ENCODE results near the gene HES6. TPM values are rescaled to one million over a fixed set of nuclear protein-coding genes. Genes with fewer than 3 reads are reported as not detected.

HES6 gene, protein sequence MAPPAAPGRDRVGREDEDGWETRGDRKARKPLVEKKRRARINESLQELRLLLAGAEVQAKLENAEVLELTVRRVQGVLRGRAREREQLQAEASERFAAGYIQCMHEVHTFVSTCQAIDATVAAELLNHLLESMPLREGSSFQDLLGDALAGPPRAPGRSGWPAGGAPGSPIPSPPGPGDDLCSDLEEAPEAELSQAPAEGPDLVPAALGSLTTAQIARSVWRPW
- total RNA-seq = 7.8 TPM

DNA sequence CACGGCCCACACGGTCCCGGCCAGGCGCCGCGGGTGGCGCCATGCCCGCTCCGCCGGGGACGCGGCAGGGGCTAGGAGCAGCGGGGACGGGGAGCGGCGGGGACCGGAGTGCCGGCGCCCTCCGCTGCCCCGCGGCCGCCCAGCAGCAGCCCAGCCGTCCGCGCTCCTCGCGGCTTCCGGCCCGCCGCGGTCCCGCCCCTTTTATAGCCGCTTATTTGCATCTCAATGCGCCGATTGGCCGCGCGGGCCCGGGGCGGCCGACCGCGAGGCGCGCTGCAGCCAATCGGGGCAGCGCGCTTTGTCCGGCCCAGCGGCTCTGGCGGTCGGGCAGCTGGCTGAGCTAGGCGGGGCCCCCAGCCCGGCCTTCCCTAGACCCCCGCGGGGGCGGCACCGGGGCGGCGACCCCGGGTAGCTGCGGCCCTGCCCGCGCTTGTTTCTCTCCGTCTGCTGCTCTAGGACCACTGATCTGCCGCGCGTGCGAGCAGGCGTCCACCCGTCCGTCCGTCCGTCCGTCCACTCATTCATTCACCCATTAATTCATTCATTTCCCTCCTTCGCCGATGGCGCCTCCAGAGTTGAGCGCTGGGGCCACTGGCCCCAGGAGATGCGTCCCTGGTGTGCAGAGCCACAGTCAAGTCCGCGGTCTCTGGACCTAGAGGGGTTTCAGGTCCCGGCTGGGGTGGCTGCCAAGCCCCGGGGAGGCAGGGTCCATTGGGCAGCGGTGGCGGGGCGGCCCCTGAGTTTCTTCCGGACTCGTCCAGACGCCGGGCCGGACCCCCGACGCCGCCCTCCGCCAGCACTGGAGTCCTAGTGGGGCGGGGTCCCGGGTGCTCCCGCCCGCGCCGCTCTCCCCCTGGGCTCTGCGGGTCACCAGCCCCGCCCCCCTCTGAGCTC is at the start of gene HES6:
Gene HES6, minus strand, starts transcription at position 176 of the 894 bp plus-strand sequence. Its CDS starts 133 bp downstream, at position 43.
- H3K4me3 ChIP-seq (ENCODE audit: low read length in 3 of 3) = peak within 1 kb of the TSS; percentile 38 to 76 (median 63)
- no peaks in the 10 kb centered on the region for H3K9me3 ChIP-seq (ENCODE audit: control insufficient read depth in 3 of 3, low read length in 3 of 3)
- peaks cover 0 to 3% (median 0%) of the 10 kb centered on the region in 3 donors for H3K27me3 ChIP-seq (ENCODE audit: control insufficient read depth in 3 of 3, insufficient read depth in 3 of 3, low read length in 3 of 3)
- H3K4me1 ChIP-seq (ENCODE audit: control insufficient read depth in 3 of 3, insufficient read depth in 3 of 3, low read length in 3 of 3) = peaks cover 25 to 38% (median 32%) of the 10 kb centered on the region in 3 donors
- peak within 1 kb of the TSS in 2 of 3 donors; percentile 56 to 70 for H3K9ac ChIP-seq (ENCODE audit: low read depth in 1 of 3, low read length in 3 of 3)
- H3K27ac ChIP-seq (ENCODE audit: low read depth, low read length) = peak within 1 kb of the TSS; percentile 64
- H3K36me3 ChIP-seq (ENCODE audit: control insufficient read depth in 3 of 3, insufficient read depth in 3 of 3, low read length in 3 of 3) = peaks cover 1 to 5% (median 2%) of the 10 kb centered on the region in 3 donors

GRCh38 chr2:238289574-238289973 is 49.7 kb upstream of the HES6 start:
- H3K4me3 ChIP-seq (ENCODE audit: low read length in 3 of 3) = peak overlapping the region; percentile 66 to 95 (median 76)
- H3K27ac ChIP-seq (ENCODE audit: low read depth, low read length) = peak overlapping the region; percentile 96
- peaks cover 0 to 5% (median 0%) of the 10 kb centered on the region in 3 donors for H3K36me3 ChIP-seq (ENCODE audit: control insufficient read depth in 3 of 3, insufficient read depth in 3 of 3, low read length in 3 of 3)
- peaks cover 0 to 5% (median 0%) of the 10 kb centered on the region in 3 donors for H3K27me3 ChIP-seq (ENCODE audit: control insufficient read depth in 3 of 3, insufficient read depth in 3 of 3, low read length in 3 of 3)
- peak overlapping the region in 2 of 3 donors; percentile 73 to 100 for H3K9ac ChIP-seq (ENCODE audit: low read depth in 1 of 3, low read length in 3 of 3)
- H3K4me1 ChIP-seq (ENCODE audit: control insufficient read depth in 3 of 3, insufficient read depth in 3 of 3, low read length in 3 of 3) = peaks cover 39 to 48% (median 40%) of the 10 kb centered on the region in 3 donors
- no peaks in the 10 kb centered on the region for H3K9me3 ChIP-seq (ENCODE audit: control insufficient read depth in 3 of 3, low read length in 3 of 3)

GRCh38 chr2:238288650-238289573 is 49.1 kb upstream of the HES6 start:
- H3K27ac ChIP-seq (ENCODE audit: low read depth, low read length) = peak overlapping the region; percentile 96
- H3K9ac ChIP-seq (ENCODE audit: low read depth in 1 of 3, low read length in 3 of 3) = peak overlapping the region; percentile 73 to 100 (median 99)
- peaks cover 43 to 52% (median 44%) of the 10 kb centered on the region in 3 donors for H3K4me1 ChIP-seq (ENCODE audit: control insufficient read depth in 3 of 3, insufficient read depth in 3 of 3, low read length in 3 of 3)

GRCh38 chr2:238287737-238288649 is 48.2 kb upstream of the HES6 start, which contains the start of gene PER2:
TSS of gene PER2 (minus strand) at chr2:238288610. CDS start at chr2:238277936, 10,674 bp downstream.
- peak within 1 kb of the TSS; percentile 98 to 100 (median 99) for H3K9ac ChIP-seq (ENCODE audit: low read depth in 1 of 3, low read length in 3 of 3)
- peaks cover 52 to 62% (median 53%) of the 10 kb centered on the region in 3 donors for H3K4me1 ChIP-seq (ENCODE audit: control insufficient read depth in 3 of 3, insufficient read depth in 3 of 3, low read length in 3 of 3)
- peaks cover 0 to 5% (median 0%) of the 10 kb centered on the region in 3 donors for H3K36me3 ChIP-seq (ENCODE audit: control insufficient read depth in 3 of 3, insufficient read depth in 3 of 3, low read length in 3 of 3)
- H3K27me3 ChIP-seq (ENCODE audit: control insufficient read depth in 3 of 3, insufficient read depth in 3 of 3, low read length in 3 of 3) = no peaks in the 10 kb centered on the region
- no peaks in the 10 kb centered on the region for H3K9me3 ChIP-seq (ENCODE audit: control insufficient read depth in 3 of 3, low read length in 3 of 3)
- peak within 1 kb of the TSS; percentile 88 to 95 (median 95) for H3K4me3 ChIP-seq (ENCODE audit: low read length in 3 of 3)
- H3K27ac ChIP-seq (ENCODE audit: low read depth, low read length) = peak within 1 kb of the TSS; percentile 96

More at GRCh38 chr2:238288650-238289573, 49.1 kb upstream of the HES6 start:
- H3K4me3 ChIP-seq (ENCODE audit: low read length in 3 of 3) = peak overlapping the region; percentile 66 to 95 (median 88)
- no peaks in the 10 kb centered on the region for H3K9me3 ChIP-seq (ENCODE audit: control insufficient read depth in 3 of 3, low read length in 3 of 3)
- H3K27me3 ChIP-seq (ENCODE audit: control insufficient read depth in 3 of 3, insufficient read depth in 3 of 3, low read length in 3 of 3) = peaks cover 0 to 2% (median 0%) of the 10 kb centered on the region in 3 donors
- peaks cover 0 to 5% (median 0%) of the 10 kb centered on the region in 3 donors for H3K36me3 ChIP-seq (ENCODE audit: control insufficient read depth in 3 of 3, insufficient read depth in 3 of 3, low read length in 3 of 3)

DNA sequence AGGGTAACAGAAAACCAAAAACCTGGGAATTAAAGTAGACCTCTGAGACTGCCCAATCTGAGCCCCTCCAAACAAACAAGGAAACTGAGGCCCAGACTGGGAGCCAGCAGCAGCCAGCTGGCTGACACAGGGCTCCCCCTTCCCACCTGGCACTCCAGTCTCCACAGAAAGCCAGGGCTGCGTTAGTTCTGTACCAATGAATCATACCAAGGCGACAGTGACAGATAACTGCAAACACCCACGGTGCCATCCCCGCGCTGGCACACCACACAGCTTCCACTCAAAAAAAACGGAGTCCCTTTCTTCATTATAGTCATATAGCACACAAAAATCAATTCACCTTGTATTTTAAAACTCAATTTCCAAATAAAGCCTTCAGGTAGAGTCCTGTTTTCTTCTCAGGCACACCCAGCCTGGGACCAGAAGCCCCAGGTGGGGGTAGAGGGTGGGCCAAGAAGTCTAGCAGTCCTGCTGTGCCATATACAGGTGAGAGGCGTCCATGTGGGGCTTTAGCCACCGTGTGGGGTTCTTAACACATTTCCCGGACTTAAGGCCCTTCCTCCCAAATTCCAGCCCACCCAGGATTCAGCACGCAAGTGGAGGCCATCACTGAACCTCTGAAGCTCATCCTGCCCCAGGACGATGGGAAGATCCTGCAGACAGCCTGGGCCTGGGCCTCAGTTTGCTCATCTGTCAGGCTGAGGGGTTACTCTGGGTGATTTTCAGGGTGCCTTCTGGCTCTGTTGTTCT is 47.3 kb upstream of the HES6 start:
- Histone ChIP-seq H3K27me3 (ENCODE audit: control insufficient read depth in 3 of 3, insufficient read depth in 3 of 3, low read length in 3 of 3) (no peaks in the 10 kb centered on the region), H3K27ac (ENCODE audit: low read depth, low read length) (peak overlapping the region; percentile 96), H3K4me3 (ENCODE audit: low read length in 3 of 3) (peak overlapping the region; percentile 88 to 95 (median 95)), H3K9ac (ENCODE audit: low read depth in 1 of 3, low read length in 3 of 3) (peak overlapping the region; percentile 98 to 100 (median 99)), H3K9me3 (ENCODE audit: control insufficient read depth in 3 of 3, low read length in 3 of 3) (no peaks in the 10 kb centered on the region), H3K36me3 (ENCODE audit: control insufficient read depth in 3 of 3, insufficient read depth in 3 of 3, low read length in 3 of 3) (peaks cover 0 to 5% (median 0%) of the 10 kb centered on the region in 3 donors), H3K4me1 (ENCODE audit: control insufficient read depth in 3 of 3, insufficient read depth in 3 of 3, low read length in 3 of 3) (peaks cover 55 to 70% (median 60%) of the 10 kb centered on the region in 3 donors)

- Histone ChIP-seq H3K36me3 (ENCODE audit: control insufficient read depth in 3 of 3, insufficient read depth in 3 of 3, low read length in 3 of 3) (peaks cover 0 to 5% (median 0%) of the 10 kb centered on the region in 3 donors), H3K9me3 (ENCODE audit: control insufficient read depth in 3 of 3, low read length in 3 of 3) (no peaks in the 10 kb centered on the region), H3K27ac (ENCODE audit: low read depth, low read length) (peak overlapping the region; percentile 96), H3K4me3 (ENCODE audit: low read length in 3 of 3) (peak overlapping the region; percentile 88 to 95 (median 95)), H3K27me3 (ENCODE audit: control insufficient read depth in 3 of 3, insufficient read depth in 3 of 3, low read length in 3 of 3) (no peaks in the 10 kb centered on the region), H3K9ac (ENCODE audit: low read depth in 1 of 3, low read length in 3 of 3) (peak overlapping the region; percentile 98 to 100 (median 99)), H3K4me1 (ENCODE audit: control insufficient read depth in 3 of 3, insufficient read depth in 3 of 3, low read length in 3 of 3) (peaks cover 60 to 75% (median 66%) of the 10 kb centered on the region in 3 donors)
These were observed 46.7 kb upstream of the HES6 start for GRCh38 chr2:238286551-238286950.

DNA sequence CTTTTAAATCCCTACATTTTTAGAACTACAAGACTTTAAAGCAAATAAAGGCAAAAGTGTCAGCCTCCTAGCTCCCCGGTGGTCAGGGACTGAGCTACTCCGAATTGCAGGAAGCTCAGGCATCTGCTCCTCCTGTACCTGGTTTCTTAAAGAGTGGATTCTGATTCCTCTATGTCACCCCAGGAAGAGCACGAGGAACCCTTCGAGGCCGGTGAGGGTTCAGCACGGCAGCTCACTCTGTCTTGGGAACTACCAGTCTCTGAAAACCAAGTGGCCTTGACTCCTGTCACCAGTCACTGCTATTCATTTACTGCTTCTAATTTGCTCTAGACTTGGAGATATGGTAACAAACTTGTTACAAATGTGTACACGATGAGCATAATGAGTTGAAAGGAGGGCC is 46.3 kb upstream of the HES6 start:
- Histone ChIP-seq H3K27me3 (ENCODE audit: control insufficient read depth in 3 of 3, insufficient read depth in 3 of 3, low read length in 3 of 3) (no peaks in the 10 kb centered on the region), H3K4me1 (ENCODE audit: control insufficient read depth in 3 of 3, insufficient read depth in 3 of 3, low read length in 3 of 3) (peaks cover 60 to 75% (median 66%) of the 10 kb centered on the region in 3 donors), H3K36me3 (ENCODE audit: control insufficient read depth in 3 of 3, insufficient read depth in 3 of 3, low read length in 3 of 3) (peaks cover 0 to 5% (median 0%) of the 10 kb centered on the region in 3 donors), H3K9ac (ENCODE audit: low read depth in 1 of 3, low read length in 3 of 3) (peak overlapping the region; percentile 98 to 100 (median 99)), H3K4me3 (ENCODE audit: low read length in 3 of 3) (peak overlapping the region in 2 of 3 donors; percentile 33 to 49), H3K27ac (ENCODE audit: low read depth, low read length) (peak overlapping the region; percentile 96), H3K9me3 (ENCODE audit: control insufficient read depth in 3 of 3, low read length in 3 of 3) (no peaks in the 10 kb centered on the region)

DNA sequence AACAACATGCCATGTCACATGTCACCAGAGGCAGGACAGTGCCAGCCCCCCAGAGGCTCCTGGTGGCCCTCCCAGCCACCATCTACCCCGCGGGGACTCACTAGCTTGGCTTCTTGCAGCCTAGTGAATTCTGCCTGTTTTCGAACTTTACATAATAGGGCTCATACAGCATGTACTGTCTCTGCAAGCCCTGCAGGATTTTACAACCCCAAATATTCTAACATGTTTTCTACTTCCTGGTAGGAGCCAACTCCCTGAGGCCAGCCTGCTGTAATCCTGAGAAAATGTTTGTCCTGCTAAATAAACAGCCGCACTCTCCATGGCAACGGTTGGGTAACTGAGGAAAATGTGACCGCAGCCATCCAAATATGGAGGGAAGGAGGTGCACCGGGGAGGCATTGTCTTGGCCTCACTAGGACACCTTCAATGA is 45.8 kb upstream of the HES6 start:
- peak overlapping the region; percentile 96 for H3K27ac ChIP-seq (ENCODE audit: low read depth, low read length)
- peaks cover 60 to 77% (median 66%) of the 10 kb centered on the region in 3 donors for H3K4me1 ChIP-seq (ENCODE audit: control insufficient read depth in 3 of 3, insufficient read depth in 3 of 3, low read length in 3 of 3)
- peak overlapping the region in 1 of 3 donors; percentile 33 for H3K4me3 ChIP-seq (ENCODE audit: low read length in 3 of 3)
- peaks cover 0 to 5% (median 0%) of the 10 kb centered on the region in 3 donors for H3K36me3 ChIP-seq (ENCODE audit: control insufficient read depth in 3 of 3, insufficient read depth in 3 of 3, low read length in 3 of 3)
- no peaks in the 10 kb centered on the region for H3K27me3 ChIP-seq (ENCODE audit: control insufficient read depth in 3 of 3, insufficient read depth in 3 of 3, low read length in 3 of 3)
- no peaks in the 10 kb centered on the region for H3K9me3 ChIP-seq (ENCODE audit: control insufficient read depth in 3 of 3, low read length in 3 of 3)
- peak overlapping the region; percentile 98 to 100 (median 99) for H3K9ac ChIP-seq (ENCODE audit: low read depth in 1 of 3, low read length in 3 of 3)
